Mesendoderm (in vitro differentiated cells): ENCODE data around the gene MARCHF5.

ENCODE experiments used
- DNase-seq: peaks from one replicate; pipeline ENCODE4 v3.0.0; 2013
- H2AK5ac ChIP-seq: 2 replicates; pipeline ENCODE4 v1.6.1; 2013; ENCODE audit warnings: low read length, inconsistent platforms
- H2BK120ac ChIP-seq: 2 replicates; pipeline ENCODE4 v1.6.1; 2013; ENCODE audit warnings: low read depth, mild to moderate bottlenecking, low read length, moderate library complexity, mixed read lengths
- H2BK15ac ChIP-seq: replicated peaks from 2 replicates; pipeline ENCODE4 v1.6.1; 2013; ENCODE audit warnings: low read depth, mild to moderate bottlenecking, moderate library complexity
- H2BK5ac ChIP-seq: 2 replicates; pipeline ENCODE4 v1.6.1; 2013; ENCODE audit warnings: low read length, inconsistent platforms
- H3K18ac ChIP-seq: 2 replicates; pipeline ENCODE4 v1.6.1; 2013; ENCODE audit warnings: mild to moderate bottlenecking, low read length, mixed read lengths
- H3K23ac ChIP-seq: one replicate; pipeline ENCODE4 v1.6.1; 2013; ENCODE audit warnings: low read length
- H3K27ac ChIP-seq: 2 replicates; pipeline ENCODE4 v1.5.1; 2013; ENCODE audit warnings: low read depth, mild to moderate bottlenecking, inconsistent platforms, low read length, moderate library complexity
- H3K27me3 ChIP-seq: 2 replicates; pipeline ENCODE4 v1.6.1; 2013; ENCODE audit warnings: low read length, control low read depth, mild to moderate bottlenecking, inconsistent platforms; ENCODE audit not compliant: insufficient read depth, poor library complexity
- H3K36me3 ChIP-seq: 2 replicates; pipeline ENCODE4 v1.6.1; 2013; ENCODE audit warnings: low read length, inconsistent platforms; ENCODE audit not compliant: control insufficient read depth, insufficient read depth
- H3K4ac ChIP-seq: one replicate; pipeline ENCODE4 v1.6.1; 2013; ENCODE audit warnings: low read depth, mild to moderate bottlenecking, low read length, moderate library complexity
- H3K4me1 ChIP-seq: 2 replicates; pipeline ENCODE4 v1.6.1; 2013; ENCODE audit warnings: low read depth, low read length, inconsistent platforms; ENCODE audit not compliant: control insufficient read depth
- H3K4me2 ChIP-seq: 2 replicates; pipeline ENCODE4 v1.6.1; 2013; ENCODE audit warnings: low read length
- H3K4me3 ChIP-seq: 2 replicates; pipeline ENCODE4 v1.5.1; 2013; ENCODE audit warnings: mild to moderate bottlenecking, low read length
- H3K56ac ChIP-seq: one replicate; pipeline ENCODE4 v1.6.1; 2013; ENCODE audit warnings: low read length
- H3K79me1 ChIP-seq: 2 replicates; pipeline ENCODE4 v1.6.1; 2013; ENCODE audit warnings: low read length, inconsistent platforms
- H3K79me2 ChIP-seq: 2 replicates; pipeline ENCODE4 v1.6.1; 2013; ENCODE audit warnings: mild to moderate bottlenecking, low read length; ENCODE audit not compliant: control insufficient read depth, insufficient read depth
- H3K9ac ChIP-seq: 2 replicates; pipeline ENCODE4 v1.6.1; 2013; ENCODE audit warnings: low read length, inconsistent platforms
- H4K5ac ChIP-seq: one replicate; pipeline ENCODE4 v1.6.1; 2013; ENCODE audit warnings: low read length
- H4K8ac ChIP-seq: one replicate; pipeline ENCODE4 v1.6.1; 2013; ENCODE audit warnings: low read depth, mild to moderate bottlenecking, control low read depth, low read length, moderate library complexity
- WGBS: extraction: QIAGEN DNeasy Blood & Tissue Kit; methylation state at CpG from one replicate; pipeline ENCODE4 v1.1.7; 2013; ENCODE audit warnings: low lambda C conversion rate, missing lambda C conversion rate; ENCODE audit not compliant: insufficient coverage; ENCODE audit errors: extremely low coverage; 5-methylcytosine and 5-hydroxymethylcytosine counted together

MARCHF5 gene

GRCh38 chr10:92309272-92309671, 18.3 kb downstream of the MARCHF5 start:
- H2AK5ac ChIP-seq: no peak overlapping the region
- no peak overlapping the region for H4K8ac ChIP-seq
- no peak for DNase-seq
- H3K4me1 ChIP-seq: no peaks in the 10 kb centered on the region
- H3K4me2 ChIP-seq: no peak overlapping the region
- no peak overlapping the region for H3K18ac ChIP-seq
- no peaks in the 10 kb centered on the region for H3K36me3 ChIP-seq
- H3K27ac ChIP-seq: no peak overlapping the region
- H4K5ac ChIP-seq: no peak overlapping the region
- H3K79me2 ChIP-seq: peaks cover 28% of the 10 kb centered on the region
- no peak overlapping the region for H2BK120ac ChIP-seq
- H3K79me1 ChIP-seq: peaks cover 9% of the 10 kb centered on the region
- no peak overlapping the region for H3K56ac ChIP-seq
- no peak overlapping the region for H2BK15ac ChIP-seq
- H3K4me3 ChIP-seq: no peak overlapping the region
- H3K4ac ChIP-seq: no peak overlapping the region
- no peaks in the 10 kb centered on the region for H3K27me3 ChIP-seq
- no CpG with 5 or more reads among the region's 1 CpG for WGBS
- H2BK5ac ChIP-seq: no peak overlapping the region
- no peak overlapping the region for H3K23ac ChIP-seq
- no peak overlapping the region for H3K9ac ChIP-seq

GRCh38 chr10:92313750-92314149, 22.8 kb downstream of the MARCHF5 start:
- WGBS: no CpG with 5 or more reads among the region's 3 CpGs
- H3K27ac ChIP-seq: no peak overlapping the region
- H3K36me3 ChIP-seq: no peaks in the 10 kb centered on the region

GRCh38 chr10:92316610-92317009, 25.6 kb downstream of the MARCHF5 start:
- Histone ChIP-seq H2BK15ac (no peak overlapping the region), H3K27me3 (no peaks in the 10 kb centered on the region), H3K56ac (no peak overlapping the region), H3K36me3 (no peaks in the 10 kb centered on the region), H3K79me1 (peaks cover 7% of the 10 kb centered on the region), H3K18ac (no peak overlapping the region), H3K4me3 (no peak overlapping the region), H3K4ac (no peak overlapping the region), H2BK120ac (no peak overlapping the region), H3K23ac (no peak overlapping the region), H3K79me2 (peaks cover 3% of the 10 kb centered on the region), H3K9ac (no peak overlapping the region), H2AK5ac (no peak overlapping the region), H3K27ac (no peak overlapping the region), H4K5ac (no peak overlapping the region), H4K8ac (no peak overlapping the region), H3K4me2 (no peak overlapping the region), H2BK5ac (no peak overlapping the region), H3K4me1 (no peaks in the 10 kb centered on the region)
- WGBS: no CpG with 5 or more reads among the region's 2 CpGs
- no peak for DNase-seq

More at GRCh38 chr10:92313750-92314149, 22.8 kb downstream of the MARCHF5 start:
- H3K27me3 ChIP-seq: no peaks in the 10 kb centered on the region
- H2BK15ac ChIP-seq: no peak overlapping the region
- H3K9ac ChIP-seq: no peak overlapping the region
- no peak overlapping the region for H3K4me2 ChIP-seq
- H2BK120ac ChIP-seq: no peak overlapping the region
- peaks cover 4% of the 10 kb centered on the region for H3K79me2 ChIP-seq
- H3K4me3 ChIP-seq: no peak overlapping the region
- H2BK5ac ChIP-seq: no peak overlapping the region
- no peak overlapping the region for H3K56ac ChIP-seq
- no peaks in the 10 kb centered on the region for H3K4me1 ChIP-seq
- no peak overlapping the region for H2AK5ac ChIP-seq
- H4K8ac ChIP-seq: no peak overlapping the region
- H4K5ac ChIP-seq: no peak overlapping the region
- H3K23ac ChIP-seq: no peak overlapping the region
- no peak overlapping the region for H3K18ac ChIP-seq
- H3K4ac ChIP-seq: no peak overlapping the region
- DNase-seq: no peak
- peaks cover 7% of the 10 kb centered on the region for H3K79me1 ChIP-seq

- Histone ChIP-seq H3K79me1 (peaks cover 8% of the 10 kb centered on the region), H4K8ac (no peak overlapping the region), H3K23ac (no peak overlapping the region), H3K4me2 (no peak overlapping the region), H3K4me3 (no peak overlapping the region), H3K4ac (no peak overlapping the region), H3K27me3 (no peaks in the 10 kb centered on the region), H3K27ac (no peak overlapping the region), H2BK15ac (no peak overlapping the region), H2BK5ac (no peak overlapping the region), H3K36me3 (no peaks in the 10 kb centered on the region), H3K56ac (no peak overlapping the region), H2BK120ac (no peak overlapping the region), H2AK5ac (no peak overlapping the region), H3K18ac (no peak overlapping the region), H3K9ac (no peak overlapping the region), H3K4me1 (no peaks in the 10 kb centered on the region), H4K5ac (no peak overlapping the region), H3K79me2 (peaks cover 9% of the 10 kb centered on the region)
- DNase-seq: no peak
- WGBS: no CpG with 5 or more reads among the region's 2 CpGs
These were observed 32.1 kb downstream of the MARCHF5 start for GRCh38 chr10:92323079-92323478.

GRCh38 chr10:92327445-92328433, 36.8 kb downstream of the MARCHF5 start:
- no peak overlapping the region for H3K9ac ChIP-seq
- no peak overlapping the region for H4K5ac ChIP-seq
- H3K4ac ChIP-seq: no peak overlapping the region
- H3K23ac ChIP-seq: no peak overlapping the region
- no peak overlapping the region for H2BK5ac ChIP-seq
- no peak overlapping the region for H4K8ac ChIP-seq
- no peak overlapping the region for H3K4me3 ChIP-seq
- H2BK120ac ChIP-seq: no peak overlapping the region
- H3K18ac ChIP-seq: no peak overlapping the region
- no CpG with 5 or more reads among the region's 3 CpGs for WGBS
- no peaks in the 10 kb centered on the region for H3K4me1 ChIP-seq
- no peaks in the 10 kb centered on the region for H3K36me3 ChIP-seq
- H3K79me2 ChIP-seq: peaks cover 7% of the 10 kb centered on the region
- H3K27ac ChIP-seq: no peak overlapping the region
- no peak overlapping the region for H2AK5ac ChIP-seq
- H2BK15ac ChIP-seq: no peak overlapping the region
- H3K4me2 ChIP-seq: no peak overlapping the region
- no peaks in the 10 kb centered on the region for H3K27me3 ChIP-seq
- peaks cover 6% of the 10 kb centered on the region for H3K79me1 ChIP-seq
- DNase-seq: no peak
- H3K56ac ChIP-seq: no peak overlapping the region
